Stimulated activated CD8-positive, alpha-beta memory T cell treated with anti-CD3 and anti-CD28 coated beads, Interleukin-7, amount 100 ng/mL, for 4 hours (primary cell): ENCODE measurements around the gene MT1HL1.
"Not testable (repeated sequence)": the region's sequence is repeated elsewhere in the genome, so short reads cannot be mapped to it uniquely, and the experiment has no call there.

Source experiments
- DNase-seq, 2 donors: peaks; one replicate each; pipeline ENCODE4 v3.0.0-alpha.2; 2020; ENCODE audit warnings: low read depth in 2 of 2

Gene MT1HL1

GRCh38 chr1:237016626-237017025 lies 12.4 kb upstream of the MT1HL1 start:
- no peak for DNase-seq

GRCh38 chr1:237013608-237014007 lies 9.4 kb upstream of the MT1HL1 start:
- DNase-seq = no peak

GRCh38 chr1:237012788-237013383 lies 8.6 kb upstream of the MT1HL1 start:
- DNase-seq = no peak

GRCh38 chr1:237012361-237012760 lies 8.1 kb upstream of the MT1HL1 start:
- DNase-seq = no peak

GRCh38 chr1:237011432-237011831 lies 7.2 kb upstream of the MT1HL1 start:
- no peak for DNase-seq

GRCh38 chr1:237009611-237010010 lies 5.4 kb upstream of the MT1HL1 start:
- DNase-seq = no peak

GRCh38 chr1:237007147-237007881 lies 3.1 kb upstream of the MT1HL1 start:
- no peak for DNase-seq

- no peak for DNase-seq
Observed at GRCh38 chr1:237005674-237006073, 1.4 kb upstream of the MT1HL1 start.

GRCh38 chr1:237003516-237003915 lies 725 bp downstream of the MT1HL1 start:
- no peak for DNase-seq

- DNase-seq = no peak
Observed at GRCh38 chr1:237000191-237000590, 4.0 kb downstream of the MT1HL1 start.

GRCh38 chr1:236998546-236998945 lies 5.7 kb downstream of the MT1HL1 start:
- DNase-seq = no peak

- no peak for DNase-seq
Observed at GRCh38 chr1:236997882-236998281, 6.4 kb downstream of the MT1HL1 start.

- DNase-seq = no peak
Observed at GRCh38 chr1:236997361-236997760, 6.9 kb downstream of the MT1HL1 start.

GRCh38 chr1:236994450-236994849 lies 9.8 kb downstream of the MT1HL1 start:
- DNase-seq = no peak

GRCh38 chr1:236992449-236992848 lies 11.8 kb downstream of the MT1HL1 start:
- no peak for DNase-seq

- DNase-seq = no peak
Observed at GRCh38 chr1:236990052-236990445, 14.2 kb downstream of the MT1HL1 start.

- no peak for DNase-seq
Observed at GRCh38 chr1:236989290-236990051, 14.8 kb downstream of the MT1HL1 start.

- DNase-seq = no peak
Observed at GRCh38 chr1:236983818-236984217, 20.4 kb downstream of the MT1HL1 start.

GRCh38 chr1:236982380-236982779 lies 21.9 kb downstream of the MT1HL1 start:
- DNase-seq = no peak

- not testable (repeated sequence) for DNase-seq
Observed at GRCh38 chr1:236981431-236981830, 22.8 kb downstream of the MT1HL1 start.

GRCh38 chr1:236980673-236981072 lies 23.6 kb downstream of the MT1HL1 start:
- DNase-seq = no peak

GRCh38 chr1:236979149-236979900 lies 24.9 kb downstream of the MT1HL1 start:
- no peak for DNase-seq
